ENCODE data around the gene PFDN1. TPM values are rescaled to one million over a fixed set of nuclear protein-coding genes. Genes with fewer than 3 reads are reported as not detected.

The PFDN1 gene
- total and polyA plus RNA-seq, 9 of the 15 experiments (the other 6 are each of a cell fraction or from before 2014, with no cell fraction given): 45.5 to 215 (median 78.0) TPM

DNA sequence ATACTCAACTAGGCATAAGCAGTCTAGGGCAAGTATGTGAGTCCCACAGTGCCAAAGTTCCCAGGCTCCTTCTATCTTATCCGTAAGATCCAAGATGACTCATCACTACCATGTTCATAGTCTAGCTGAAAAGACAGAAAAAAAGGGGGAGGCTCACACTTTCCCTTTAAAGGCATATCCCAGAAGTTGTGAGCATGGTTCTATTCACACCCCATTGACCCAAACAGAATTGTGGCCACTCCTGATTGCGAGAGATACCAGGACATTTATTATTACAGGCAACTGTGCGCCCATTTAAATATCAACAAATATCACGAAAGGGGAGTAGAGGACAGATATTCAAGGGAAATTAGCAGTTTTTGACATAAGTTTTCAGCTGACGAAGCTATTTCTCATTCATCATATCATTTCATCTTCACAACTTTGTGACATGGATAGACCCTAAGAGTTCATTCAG lies 8.1 kb upstream of the PFDN1 start (continued):
- TF ChIP-seq, protein P1, sequence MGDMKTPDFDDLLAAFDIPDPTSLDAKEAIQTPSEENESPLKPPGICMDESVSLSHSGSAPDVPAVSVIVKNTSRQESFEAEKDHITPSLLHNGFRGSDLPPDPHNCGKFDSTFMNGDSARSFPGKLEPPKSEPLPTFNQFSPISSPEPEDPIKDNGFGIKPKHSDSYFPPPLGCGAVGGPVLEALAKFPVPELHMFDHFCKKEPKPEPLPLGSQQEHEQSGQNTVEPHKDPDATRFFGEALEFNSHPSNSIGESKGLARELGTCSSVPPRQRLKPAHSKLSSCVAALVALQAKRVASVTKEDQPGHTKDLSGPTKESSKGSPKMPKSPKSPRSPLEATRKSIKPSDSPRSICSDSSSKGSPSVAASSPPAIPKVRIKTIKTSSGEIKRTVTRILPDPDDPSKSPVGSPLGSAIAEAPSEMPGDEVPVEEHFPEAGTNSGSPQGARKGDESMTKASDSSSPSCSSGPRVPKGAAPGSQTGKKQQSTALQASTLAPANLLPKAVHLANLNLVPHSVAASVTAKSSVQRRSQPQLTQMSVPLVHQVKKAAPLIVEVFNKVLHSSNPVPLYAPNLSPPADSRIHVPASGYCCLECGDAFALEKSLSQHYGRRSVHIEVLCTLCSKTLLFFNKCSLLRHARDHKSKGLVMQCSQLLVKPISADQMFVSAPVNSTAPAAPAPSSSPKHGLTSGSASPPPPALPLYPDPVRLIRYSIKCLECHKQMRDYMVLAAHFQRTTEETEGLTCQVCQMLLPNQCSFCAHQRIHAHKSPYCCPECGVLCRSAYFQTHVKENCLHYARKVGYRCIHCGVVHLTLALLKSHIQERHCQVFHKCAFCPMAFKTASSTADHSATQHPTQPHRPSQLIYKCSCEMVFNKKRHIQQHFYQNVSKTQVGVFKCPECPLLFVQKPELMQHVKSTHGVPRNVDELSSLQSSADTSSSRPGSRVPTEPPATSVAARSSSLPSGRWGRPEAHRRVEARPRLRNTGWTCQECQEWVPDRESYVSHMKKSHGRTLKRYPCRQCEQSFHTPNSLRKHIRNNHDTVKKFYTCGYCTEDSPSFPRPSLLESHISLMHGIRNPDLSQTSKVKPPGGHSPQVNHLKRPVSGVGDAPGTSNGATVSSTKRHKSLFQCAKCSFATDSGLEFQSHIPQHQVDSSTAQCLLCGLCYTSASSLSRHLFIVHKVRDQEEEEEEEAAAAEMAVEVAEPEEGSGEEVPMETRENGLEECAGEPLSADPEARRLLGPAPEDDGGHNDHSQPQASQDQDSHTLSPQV (IDR thresholded peaks at IDR 0.05): peak; percentile 26; the same call in 1 of the 2 replicates
- TF ChIP-seq NCOA4 (IDR thresholded peaks at IDR 0.05; ENCODE audit: partially characterized antibody) (no peak), CBX3 (IDR thresholded peaks at IDR 0.05; ENCODE audit: borderline replicate concordance in 1 of 2, low read length in 2 of 2) (0 out of 3 replicates have a peak, but pooled peaks of 1 of the 2 experiments have one; percentile 17), NFE2L1 (tag; IDR thresholded peaks at IDR 0.05; ENCODE audit: borderline replicate concordance, low read depth) (peak; percentile 59), FOSL1 (tag; conservative IDR thresholded peaks at IDR 0.05) (peak; percentile 99), ATF7 (IDR thresholded peaks at IDR 0.05) (peak; percentile 52; the same call in 1 of the 2 replicates), CBX5 (IDR thresholded peaks at IDR 0.05; ENCODE audit: borderline replicate concordance, low read depth) (no peak), SMAD1 (IDR thresholded peaks at IDR 0.05; ENCODE audit: low read depth, low read length, partially characterized antibody) (no peak), DPF2 (IDR thresholded peaks at IDR 0.05) (peak; percentile 92), ERF (CRISPR knock-in tag; IDR thresholded peaks at IDR 0.05) (no peak), C11orf30 (IDR thresholded peaks at IDR 0.05; ENCODE audit: low read depth) (peak; percentile 92)
- TF ChIP-seq, protein P2, sequence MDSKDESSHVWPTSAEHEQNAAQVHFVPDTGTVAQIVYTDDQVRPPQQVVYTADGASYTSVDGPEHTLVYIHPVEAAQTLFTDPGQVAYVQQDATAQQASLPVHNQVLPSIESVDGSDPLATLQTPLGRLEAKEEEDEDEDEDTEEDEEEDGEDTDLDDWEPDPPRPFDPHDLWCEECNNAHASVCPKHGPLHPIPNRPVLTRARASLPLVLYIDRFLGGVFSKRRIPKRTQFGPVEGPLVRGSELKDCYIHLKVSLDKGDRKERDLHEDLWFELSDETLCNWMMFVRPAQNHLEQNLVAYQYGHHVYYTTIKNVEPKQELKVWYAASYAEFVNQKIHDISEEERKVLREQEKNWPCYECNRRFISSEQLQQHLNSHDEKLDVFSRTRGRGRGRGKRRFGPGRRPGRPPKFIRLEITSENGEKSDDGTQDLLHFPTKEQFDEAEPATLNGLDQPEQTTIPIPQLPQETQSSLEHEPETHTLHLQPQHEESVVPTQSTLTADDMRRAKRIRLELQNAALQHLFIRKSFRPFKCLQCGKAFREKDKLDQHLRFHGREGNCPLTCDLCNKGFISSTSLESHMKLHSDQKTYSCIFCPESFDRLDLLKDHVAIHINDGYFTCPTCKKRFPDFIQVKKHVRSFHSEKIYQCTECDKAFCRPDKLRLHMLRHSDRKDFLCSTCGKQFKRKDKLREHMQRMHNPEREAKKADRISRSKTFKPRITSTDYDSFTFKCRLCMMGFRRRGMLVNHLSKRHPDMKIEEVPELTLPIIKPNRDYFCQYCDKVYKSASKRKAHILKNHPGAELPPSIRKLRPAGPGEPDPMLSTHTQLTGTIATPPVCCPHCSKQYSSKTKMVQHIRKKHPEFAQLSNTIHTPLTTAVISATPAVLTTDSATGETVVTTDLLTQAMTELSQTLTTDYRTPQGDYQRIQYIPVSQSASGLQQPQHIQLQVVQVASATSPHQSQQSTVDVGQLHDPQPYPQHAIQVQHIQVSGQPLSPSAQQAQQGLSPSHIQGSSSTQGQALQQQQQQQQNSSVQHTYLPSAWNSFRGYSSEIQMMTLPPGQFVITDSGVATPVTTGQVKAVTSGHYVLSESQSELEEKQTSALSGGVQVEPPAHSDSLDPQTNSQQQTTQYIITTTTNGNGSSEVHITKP (IDR thresholded peaks at IDR 0.05; ENCODE audit: partially characterized antibody): peak; percentile 76

Measured in K562 (cell line).